GM19239 (cell line): ENCODE results near the gene PCK2.

Experiments
- DNase-seq: peaks from one replicate; pipeline ENCODE4 v3.0.0; 2011; ENCODE audit warnings: low spot score; ENCODE audit not compliant: insufficient read length
- FAIRE-seq: peaks from 2 replicates; lab custom pipeline; 2011; peaks lifted over from hg19 to GRCh38; lab: Jason Lieb, UNC

PCK2 gene

DNA sequence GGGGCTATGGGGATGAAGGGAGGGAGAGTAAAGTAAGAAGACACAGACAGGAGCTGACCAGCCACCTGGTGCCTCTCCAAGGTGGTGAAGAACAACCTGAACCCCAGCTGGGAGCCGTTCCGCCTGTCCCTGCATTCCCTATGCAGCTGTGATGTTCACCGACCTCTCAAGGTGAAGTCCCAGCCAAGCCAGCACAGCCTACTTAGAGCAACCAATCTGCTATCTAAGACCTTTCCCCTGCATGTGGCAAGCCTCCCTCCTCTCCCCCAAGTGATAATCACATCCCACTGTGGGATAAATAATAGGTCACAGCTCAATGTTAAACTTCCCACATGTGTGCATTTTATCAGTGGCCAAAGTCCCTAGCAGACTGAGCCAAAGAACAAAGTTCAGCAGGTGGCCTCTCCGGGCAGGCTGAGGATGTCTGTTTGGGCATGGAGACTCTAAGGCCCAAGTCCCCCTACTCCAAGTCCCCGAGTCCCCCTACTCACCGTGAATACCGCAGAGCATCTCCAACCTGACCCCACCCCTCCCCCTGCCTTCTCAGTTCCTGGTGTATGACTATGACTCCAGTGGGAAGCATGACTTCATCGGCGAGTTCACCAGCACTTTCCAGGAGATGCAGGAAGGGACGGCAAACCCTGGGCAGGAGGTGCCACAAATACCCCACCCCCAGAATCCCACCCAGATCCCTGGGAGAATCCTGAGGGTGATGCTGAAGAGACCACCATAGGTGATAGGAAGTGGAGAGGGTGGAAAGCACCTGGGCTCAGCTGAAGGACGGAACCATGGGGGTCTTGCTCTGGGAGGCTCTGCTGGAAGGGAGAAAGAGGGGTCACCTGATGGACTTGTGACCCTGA lies 19.3 kb upstream of the PCK2 start:
- DNase-seq (no peak), FAIRE-seq (no peak)

GRCh38 chr14:24075485-24076301 lies 18.4 kb upstream of the PCK2 start:
- FAIRE-seq (no peak), DNase-seq (peak; percentile 56)

- FAIRE-seq (no peak), DNase-seq (no peak)
Measured at GRCh38 chr14:24076302-24076601, 17.9 kb upstream of the PCK2 start.

GRCh38 chr14:24077086-24077485 lies 17.0 kb upstream of the PCK2 start:
- FAIRE-seq (no peak), DNase-seq (no peak)

GRCh38 chr14:24078146-24078545 lies 16.0 kb upstream of the PCK2 start:
- DNase-seq (no peak), FAIRE-seq (no peak)

GRCh38 chr14:24079491-24080141 lies 14.5 kb upstream of the PCK2 start:
- FAIRE-seq = no peak
- DNase-seq = no peak

DNA sequence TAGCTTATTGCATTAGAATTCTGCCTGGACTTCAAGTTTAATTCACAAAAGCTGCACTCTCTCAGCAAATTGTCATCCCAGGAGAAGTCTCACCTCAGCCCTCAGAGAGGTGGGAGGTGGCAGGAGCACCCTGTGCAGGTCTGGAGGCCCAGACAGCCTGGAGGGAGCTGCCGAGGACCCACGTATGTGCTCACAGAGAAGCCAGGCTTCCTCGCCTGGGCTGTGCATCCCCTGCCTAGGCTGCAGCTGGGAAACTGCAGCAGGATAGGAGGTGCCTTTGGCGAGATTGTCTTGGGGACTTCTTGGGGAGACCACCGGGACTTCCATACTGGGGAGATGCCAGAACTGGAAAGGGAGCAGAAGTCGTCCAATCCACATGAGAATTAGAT lies 14.0 kb upstream of the PCK2 start:
- no peak for DNase-seq
- FAIRE-seq = no peak

- DNase-seq (peak; percentile 86), FAIRE-seq (peak; percentile 89)
Measured at GRCh38 chr14:24080888-24081738, 13.0 kb upstream of the PCK2 start.

- DNase-seq (no peak), FAIRE-seq (no peak)
Measured at GRCh38 chr14:24081739-24082211, 12.3 kb upstream of the PCK2 start.

DNA sequence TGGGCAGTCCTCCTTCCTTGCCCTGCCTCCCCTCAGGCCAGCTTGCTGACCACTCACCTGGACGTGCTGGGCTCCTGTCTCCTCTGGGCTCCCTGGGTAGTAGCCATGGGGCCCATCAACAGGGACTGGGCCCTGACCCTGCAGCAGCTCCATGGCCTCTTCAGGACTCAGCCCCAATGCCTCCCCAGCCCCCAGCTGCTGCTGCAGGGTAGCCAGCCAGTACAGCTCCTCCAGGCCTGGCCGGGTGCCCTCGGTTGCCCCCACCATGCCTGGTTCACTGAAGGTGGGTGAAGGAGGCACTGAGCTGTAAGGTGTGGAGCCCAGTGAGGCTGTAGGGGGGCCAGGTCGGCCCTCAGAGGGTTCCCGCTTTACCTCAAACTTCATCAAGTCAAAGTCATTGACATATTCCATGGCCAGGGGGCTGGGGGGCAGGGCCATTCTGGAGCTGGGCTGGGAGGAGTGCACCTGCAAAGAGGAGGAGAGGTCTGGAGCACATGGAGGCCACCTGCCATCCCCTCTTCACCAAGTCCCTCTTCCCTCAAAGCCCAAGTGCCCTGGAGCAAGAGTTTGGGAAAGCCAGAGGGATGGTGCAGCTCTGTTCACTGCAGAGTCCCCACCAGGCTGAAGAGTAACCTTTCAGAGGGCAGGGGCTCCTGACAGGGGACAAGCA lies 11.6 kb upstream of the PCK2 start:
- no peak for FAIRE-seq
- no peak for DNase-seq

- DNase-seq (no peak), FAIRE-seq (no peak)
Measured at GRCh38 chr14:24083462-24083861, 10.6 kb upstream of the PCK2 start.

- DNase-seq (no peak), FAIRE-seq (no peak)
Measured at GRCh38 chr14:24084440-24084839, 9.7 kb upstream of the PCK2 start.

DNA sequence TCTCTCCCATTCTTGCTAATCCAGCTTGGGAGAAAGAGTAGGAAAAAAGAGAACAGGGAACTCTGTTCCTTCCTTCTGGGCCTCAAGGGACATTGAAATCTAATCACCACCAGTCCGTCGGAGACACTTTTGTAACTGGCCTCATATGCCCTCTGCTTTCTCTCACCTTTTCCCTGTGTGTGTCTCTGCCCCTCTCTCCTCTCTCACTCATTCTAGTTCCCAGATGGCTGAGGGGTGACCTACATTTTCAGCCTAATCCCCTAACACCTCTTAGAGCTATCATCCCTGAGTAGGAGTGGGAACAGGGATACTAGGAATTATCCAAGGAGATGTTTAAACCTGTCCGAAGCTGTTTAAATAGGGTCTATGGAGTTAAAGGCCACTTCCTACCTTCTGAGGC lies 8.9 kb upstream of the PCK2 start:
- FAIRE-seq (no peak), DNase-seq (no peak)

- FAIRE-seq = no peak
Measured at GRCh38 chr14:24086193-24086955, 7.7 kb upstream of the PCK2 start.

DNA sequence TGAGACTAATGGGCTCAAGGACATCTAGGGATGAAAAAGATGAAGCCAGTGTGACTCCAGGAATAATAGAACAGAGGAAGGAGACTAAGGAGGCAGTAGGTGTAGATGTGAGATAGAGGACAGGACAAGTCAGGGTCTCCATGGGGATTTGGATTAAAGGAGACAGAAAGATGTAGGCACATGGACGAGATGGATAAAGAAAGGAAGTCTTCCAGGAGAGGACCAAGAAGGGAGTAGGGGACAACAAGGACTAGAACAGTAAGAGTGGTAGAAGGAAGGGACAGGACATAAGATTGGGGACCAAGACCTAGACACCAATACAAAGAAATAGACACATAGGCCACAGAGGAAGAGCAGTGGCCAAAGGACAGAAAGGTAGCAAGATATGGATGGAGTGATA lies 7.1 kb upstream of the PCK2 start:
- FAIRE-seq (no peak), DNase-seq (no peak)

More at GRCh38 chr14:24086193-24086955, 7.7 kb upstream of the PCK2 start:
- no peak for DNase-seq

DNA sequence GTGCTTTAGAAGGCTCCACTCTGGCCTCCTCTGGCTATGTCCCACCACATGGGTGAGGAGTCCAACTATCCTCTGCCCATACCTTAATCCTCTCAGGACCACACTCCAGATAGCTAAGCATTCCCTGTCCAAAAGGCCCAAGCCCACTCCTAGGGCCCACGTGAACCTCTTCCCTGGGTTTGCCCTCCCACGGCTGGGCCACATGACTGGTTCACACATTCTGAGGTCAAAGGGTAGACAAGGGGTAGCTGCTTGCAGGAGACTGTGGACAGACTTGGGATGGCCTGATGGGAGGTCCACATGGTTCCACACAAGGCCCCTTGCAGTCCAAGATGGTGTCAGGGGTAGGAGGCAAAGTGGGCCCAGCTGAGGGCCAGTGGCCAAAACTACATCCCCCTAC lies 6.0 kb upstream of the PCK2 start:
- FAIRE-seq = no peak
- DNase-seq = no peak

DNA sequence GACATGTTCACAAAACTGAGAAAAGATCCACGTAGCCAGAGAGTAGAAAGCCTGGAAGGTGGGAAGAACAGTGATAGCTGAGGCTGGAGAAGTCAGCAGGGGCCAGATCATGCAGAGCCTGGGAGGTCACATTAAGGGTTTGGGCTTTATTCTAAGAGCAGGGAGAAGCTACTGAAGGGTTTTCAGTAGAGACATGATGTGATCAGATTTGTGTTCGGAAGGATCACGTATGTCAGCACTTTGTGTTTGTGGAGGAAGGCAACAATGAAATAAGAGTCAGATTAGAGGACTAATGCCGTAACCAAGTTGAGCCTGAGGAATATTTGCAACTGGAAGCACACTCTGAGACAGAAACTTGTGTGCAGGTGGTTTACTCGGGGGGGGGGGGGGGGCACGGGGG lies 4.2 kb upstream of the PCK2 start:
- no peak for DNase-seq
- no peak for FAIRE-seq

GRCh38 chr14:24092110-24092504 lies 2.0 kb upstream of the PCK2 start:
- DNase-seq = no peak
- no peak for FAIRE-seq
